CD4-positive, alpha-beta T cell treated with Interleukin-4 for 1 hour (primary cell): ENCODE data around the gene CDC42.

Source experiments
- DNase-seq, 2 donors: peaks; one replicate each; pipeline ENCODE4 v3.0.0-alpha.2; 2020 to 2022

The CDC42 gene

GRCh38 chr1:22111620-22112019, 59.1 kb downstream of the CDC42 start:
- DNase-seq = no peak

- DNase-seq = no peak
Measured at GRCh38 chr1:22112554-22112953, 60.0 kb downstream of the CDC42 start.

- DNase-seq = no peak
Measured at GRCh38 chr1:22114083-22115012, 61.8 kb downstream of the CDC42 start.

DNA sequence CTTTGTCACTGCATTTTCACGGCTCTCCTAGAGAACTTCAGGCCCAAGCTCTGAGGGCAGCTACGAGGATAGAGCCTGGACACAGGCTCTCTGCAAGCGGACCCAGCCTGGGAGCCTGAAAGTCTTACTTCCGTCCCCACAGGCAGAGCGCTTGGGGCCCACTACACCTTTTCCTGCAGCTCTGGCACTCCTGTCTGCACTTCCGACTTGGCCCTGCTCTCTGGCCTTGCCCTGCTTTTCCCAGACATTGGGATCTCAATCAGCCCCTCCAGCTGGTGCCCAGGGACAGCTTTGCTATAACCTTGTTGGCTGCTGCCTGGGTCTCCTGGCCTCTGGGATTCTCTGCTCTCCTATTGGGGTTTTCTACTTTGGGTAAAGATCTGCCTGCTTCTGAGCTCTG, 62.8 kb downstream of the CDC42 start:
- no peak for DNase-seq

DNA sequence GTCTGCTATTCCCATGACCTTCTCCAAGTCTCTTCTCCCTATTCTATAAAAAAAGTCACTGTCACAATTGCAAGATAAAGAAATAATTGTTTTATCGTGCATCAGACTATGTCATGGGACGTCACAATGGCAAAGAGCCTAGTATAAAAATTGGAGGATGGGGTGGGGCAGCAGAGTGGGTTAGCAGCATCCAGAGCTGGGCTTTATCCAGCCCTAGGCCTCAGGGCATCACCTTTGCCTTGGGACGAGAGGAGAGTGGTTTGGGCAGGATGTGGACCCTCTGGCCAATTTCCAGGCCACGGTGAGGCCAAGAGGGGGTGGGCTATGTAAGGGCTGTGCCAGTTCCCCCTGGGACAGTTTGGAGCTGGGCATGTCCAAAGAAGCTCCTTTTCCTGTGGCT, 64.7 kb downstream of the CDC42 start:
- no peak for DNase-seq

GRCh38 chr1:22117851-22118250, 65.3 kb downstream of the CDC42 start:
- no peak for DNase-seq

DNA sequence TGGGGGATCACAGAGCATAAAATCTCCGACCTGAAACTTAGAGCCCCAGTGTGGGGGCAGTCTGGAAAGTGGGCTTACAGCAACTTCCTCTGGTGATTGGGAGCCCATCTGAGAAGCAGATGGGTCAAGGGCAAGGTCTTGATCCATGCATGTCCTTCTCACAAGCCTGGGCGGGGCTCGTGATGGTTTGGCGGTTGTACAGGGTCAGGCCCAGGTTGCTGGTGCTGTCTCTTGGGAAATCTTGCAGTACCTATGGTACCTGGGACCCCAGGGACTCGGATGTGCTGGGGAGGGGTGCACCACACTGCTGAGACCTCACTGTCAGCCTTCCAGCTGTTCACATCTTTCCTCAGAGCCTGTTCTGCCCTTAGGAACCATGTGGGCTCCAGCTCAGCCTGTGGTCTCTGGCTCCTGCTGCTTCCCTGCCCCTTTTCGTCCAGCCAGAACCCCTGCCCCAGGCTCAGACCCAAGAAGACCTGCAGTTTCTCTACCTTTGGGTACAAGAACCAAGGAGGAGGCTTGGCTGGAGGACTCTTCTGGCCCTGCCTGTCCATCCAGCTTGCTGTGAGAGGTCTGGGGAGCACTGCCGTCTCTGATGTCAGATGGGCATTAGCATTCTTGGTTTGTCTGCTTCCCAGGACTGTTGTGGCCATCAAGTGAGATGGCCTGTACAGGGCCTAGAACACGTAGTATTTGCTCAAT, 65.9 kb downstream of the CDC42 start:
- DNase-seq = no peak

- DNase-seq = no peak
Measured at GRCh38 chr1:22119626-22120468, 67.3 kb downstream of the CDC42 start.

- DNase-seq = no peak
Measured at GRCh38 chr1:22120469-22120790, 67.9 kb downstream of the CDC42 start.

- no peak for DNase-seq
Measured at GRCh38 chr1:22121421-22121911, 69.0 kb downstream of the CDC42 start.

DNA sequence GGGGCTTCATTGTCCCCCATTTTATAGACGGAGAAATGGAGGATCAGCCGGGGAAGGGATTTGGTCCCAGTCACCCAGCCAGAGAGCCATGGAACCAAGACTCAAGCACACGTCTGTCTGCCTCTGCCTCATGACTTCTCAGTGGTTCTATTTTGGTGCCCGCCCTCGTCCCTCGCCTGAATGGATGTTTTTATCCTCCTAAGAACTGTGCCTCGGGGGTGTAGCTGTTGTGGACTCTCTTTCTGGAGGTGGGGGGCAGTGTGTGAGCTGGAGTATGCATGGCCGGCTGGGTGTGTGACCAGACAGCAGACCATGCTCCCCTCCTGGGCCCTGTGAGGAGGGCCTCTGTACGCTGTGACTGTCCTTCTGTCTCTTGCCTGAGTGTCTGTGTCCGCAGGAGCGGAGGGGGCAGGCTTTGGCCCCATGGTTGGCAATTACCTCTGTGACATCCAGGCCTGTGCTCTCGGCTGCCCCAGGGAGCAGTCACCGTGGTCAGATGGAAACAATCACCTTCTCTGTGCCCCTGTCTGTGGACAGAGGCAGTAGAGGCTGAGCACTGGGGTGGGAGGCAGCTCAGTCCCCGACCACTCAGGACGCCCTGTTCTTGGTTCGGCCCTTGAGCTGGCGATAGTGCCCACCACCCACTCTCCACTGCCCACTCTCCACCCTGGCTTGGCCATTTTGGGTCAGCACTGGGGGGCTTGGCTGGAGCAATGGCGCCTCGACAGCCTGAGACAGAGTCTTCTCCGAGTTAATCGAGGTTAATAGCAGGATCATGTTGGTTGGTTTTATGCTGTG, 70.0 kb downstream of the CDC42 start:
- no peak for DNase-seq

DNA sequence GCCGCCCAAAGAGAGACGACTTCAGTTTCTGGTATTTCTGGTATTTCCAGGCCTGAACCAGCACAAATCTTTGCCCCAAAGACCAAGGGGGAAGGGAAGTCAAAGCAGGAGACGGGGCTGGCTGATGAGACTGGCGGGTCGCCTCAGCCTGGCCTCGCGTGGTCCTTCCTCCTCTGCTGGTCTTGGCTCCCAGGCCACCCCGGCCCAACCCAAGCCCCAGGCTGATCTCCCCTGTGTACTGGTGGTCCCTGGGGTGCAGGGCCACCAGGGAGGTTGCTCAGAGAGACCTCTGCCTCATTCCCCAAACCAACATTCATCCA, 70.5 kb downstream of the CDC42 start:
- no peak for DNase-seq

DNA sequence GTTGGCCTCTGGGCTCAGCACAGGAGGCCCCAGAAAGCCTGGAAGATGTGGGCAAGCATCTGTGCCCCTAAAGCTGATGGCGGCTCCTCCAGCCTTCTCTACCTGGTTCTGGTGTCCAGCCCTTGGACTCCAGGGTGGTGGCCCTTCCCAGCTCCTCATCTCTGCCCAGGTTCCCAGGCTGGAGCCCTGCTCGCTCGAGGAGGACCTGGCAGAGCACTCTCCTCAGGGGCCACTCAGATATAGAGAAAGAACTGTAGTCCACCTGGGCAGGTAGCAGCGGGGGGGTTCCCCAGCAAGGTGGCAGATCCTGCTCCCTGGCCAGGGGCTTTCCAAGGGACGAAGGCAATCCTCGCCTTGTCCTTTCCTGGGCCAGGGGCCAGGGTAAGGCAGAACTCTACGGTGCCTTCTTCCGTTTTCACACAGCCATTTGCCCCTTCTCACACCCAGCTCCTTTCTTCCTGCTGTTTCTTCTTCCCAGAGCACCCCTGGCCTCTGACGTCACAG, 71.4 kb downstream of the CDC42 start:
- DNase-seq = no peak

DNA sequence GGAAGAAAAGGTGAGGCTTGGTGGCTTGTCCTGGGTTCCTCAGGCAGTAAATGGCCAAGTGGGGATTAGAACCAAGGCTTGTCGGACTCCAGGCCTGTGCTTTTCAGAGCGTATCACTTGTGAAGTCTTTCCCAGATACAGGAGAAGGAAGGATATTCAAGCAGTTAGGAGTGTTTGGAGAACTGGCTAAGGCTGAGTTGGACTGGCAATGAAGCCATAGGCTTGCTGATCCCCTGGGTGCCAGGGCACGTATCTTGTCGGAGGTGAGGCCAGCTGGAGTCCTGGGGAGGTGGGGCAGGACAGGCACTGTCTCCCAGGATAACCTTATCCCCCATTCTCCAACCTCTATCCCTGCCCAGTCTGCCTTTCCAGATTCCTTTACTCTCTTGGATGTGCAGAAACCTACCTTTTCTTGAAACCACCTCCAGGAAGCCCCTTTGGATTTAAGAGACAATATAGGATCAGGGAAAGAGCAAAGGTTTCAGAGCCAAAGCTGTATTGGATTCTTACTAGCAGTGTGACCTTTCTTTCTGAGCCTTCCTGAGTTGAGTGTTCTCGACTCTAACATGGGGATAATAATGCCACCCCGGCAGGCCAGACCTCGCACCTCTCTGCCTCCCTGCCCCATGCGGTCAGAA, 72.2 kb downstream of the CDC42 start:
- no peak for DNase-seq

GRCh38 chr1:22126531-22126930, 74.0 kb downstream of the CDC42 start:
- no peak for DNase-seq

- no peak for DNase-seq
Measured at GRCh38 chr1:22127248-22127647, 74.7 kb downstream of the CDC42 start.

GRCh38 chr1:22127731-22128130, 75.2 kb downstream of the CDC42 start:
- no peak for DNase-seq

DNA sequence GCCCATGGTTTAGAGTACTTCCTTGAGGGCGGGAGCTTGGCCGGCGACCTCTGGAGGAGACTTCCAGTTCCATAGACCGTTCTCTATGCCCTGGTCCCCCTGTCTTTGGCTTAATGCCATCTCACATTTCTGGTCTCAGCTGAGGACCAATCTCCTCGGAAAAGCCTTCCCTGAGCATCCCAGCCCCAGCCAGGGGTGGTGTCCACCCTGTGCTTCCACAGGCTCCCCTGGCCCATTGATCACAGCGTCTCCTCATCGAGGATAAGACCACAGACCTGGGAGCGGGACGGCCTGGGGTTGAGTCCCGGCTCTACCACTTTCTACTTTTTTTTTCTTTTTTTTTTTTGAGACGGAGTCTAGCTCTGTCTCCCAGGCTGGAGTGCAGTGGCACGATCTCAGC, 75.9 kb downstream of the CDC42 start:
- DNase-seq = no peak

DNA sequence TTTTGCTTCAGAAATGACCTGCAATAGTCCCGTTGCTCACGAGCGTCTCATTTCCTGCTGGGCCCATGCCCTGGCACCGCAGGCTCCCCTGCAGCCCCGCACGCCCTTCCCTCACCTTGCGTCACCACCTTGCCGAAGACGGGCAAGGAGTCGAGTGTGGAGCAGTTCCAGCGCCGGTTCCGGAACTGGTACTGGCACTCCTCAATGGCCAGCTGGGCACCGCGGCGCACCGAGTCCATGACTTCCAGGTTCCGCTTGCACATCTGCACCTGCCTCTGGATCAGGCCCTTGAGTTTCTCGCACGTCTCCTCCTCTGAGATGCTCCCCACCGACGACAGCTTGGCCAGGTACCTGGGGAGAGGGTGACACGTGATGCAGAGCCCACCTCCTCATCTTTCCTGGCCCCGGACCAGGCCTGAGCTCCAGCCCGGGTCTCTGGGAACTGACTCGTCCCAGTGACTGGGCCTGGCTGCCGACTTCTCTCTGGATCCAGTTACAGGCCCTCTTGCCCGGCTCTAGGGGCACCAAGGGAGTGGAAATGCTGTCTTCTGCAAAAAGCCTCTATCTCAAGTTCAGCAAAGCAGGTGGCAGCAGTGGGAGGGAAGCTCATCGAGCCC, 77.1 kb downstream of the CDC42 start:
- no peak for DNase-seq

DNA sequence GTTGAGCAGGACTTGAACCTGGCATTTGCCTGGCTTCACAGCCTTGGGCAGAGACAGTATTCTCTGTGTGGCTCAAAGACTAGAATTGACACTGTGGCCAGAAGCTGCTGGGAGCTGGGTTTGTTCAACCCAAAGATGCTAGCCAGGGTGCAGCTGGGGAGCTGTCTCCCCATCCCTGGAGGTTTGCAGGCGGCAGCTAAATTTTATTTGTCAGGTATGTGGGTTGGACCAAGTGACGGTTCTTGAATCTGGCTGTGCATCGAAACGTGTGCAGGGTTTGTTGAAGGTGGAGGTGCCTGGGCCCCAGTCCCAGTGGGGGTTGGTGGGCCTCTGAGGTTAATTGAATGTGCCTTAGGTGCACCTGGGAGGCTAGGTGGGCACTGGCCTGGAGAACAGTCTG, 78.6 kb downstream of the CDC42 start:
- DNase-seq = no peak

DNA sequence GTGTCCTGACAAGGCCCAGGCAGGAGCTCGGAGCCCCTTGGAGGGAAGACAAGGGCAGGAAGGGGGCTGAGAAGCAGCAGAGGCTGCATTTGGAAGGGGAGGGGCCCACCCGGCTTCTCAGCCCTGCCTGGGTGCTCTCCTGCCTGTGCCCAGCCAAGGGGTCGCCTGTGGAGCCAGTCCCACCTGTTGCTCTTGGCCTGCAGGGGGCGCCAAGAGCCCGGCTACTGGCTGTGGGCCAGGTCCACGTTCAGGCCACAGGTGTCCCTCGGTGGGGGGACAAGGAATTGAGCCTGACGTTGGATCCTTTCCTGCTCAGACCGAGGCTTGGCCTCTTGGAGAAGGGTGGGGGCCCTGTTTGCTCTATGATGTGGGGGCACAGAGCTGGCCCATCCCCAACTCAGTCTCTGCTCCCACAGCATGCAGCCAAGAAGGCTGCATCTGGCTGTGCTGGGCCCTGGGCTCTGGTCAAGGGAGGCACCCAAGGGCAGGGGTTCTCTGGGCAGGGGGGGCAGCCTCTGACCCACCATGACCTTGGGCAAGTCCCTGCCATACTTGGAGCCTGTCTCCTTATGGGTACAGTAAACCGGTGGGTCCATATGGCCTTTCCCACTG, 79.5 kb downstream of the CDC42 start:
- DNase-seq = peak; percentile 35 to 43
